GM19467 (cell line): ENCODE data around the gene CYTH3.
"Not testable (repeated sequence)": the region's sequence is repeated elsewhere in the genome, so short reads cannot be mapped to it uniquely, and the experiment has no call there.

Experiments
- ATAC-seq: cut with Tn5 transposase; IDR thresholded peaks from one replicate; pipeline ENCODE4 v1.9.1; 2021; ENCODE audit warnings: mild to moderate bottlenecking, moderate library complexity; ENCODE audit not compliant: unreplicated experiment

The CYTH3 gene

GRCh38 chr7:6283391-6284054 lies 11.1 kb upstream of the CYTH3 start:
- not testable (repeated sequence) for ATAC-seq

- no peak for ATAC-seq
Measured at GRCh38 chr7:6279937-6280336, 7.5 kb upstream of the CYTH3 start.

- no peak for ATAC-seq
Measured at GRCh38 chr7:6279341-6279740, 6.9 kb upstream of the CYTH3 start.

- no peak for ATAC-seq
Measured at GRCh38 chr7:6278749-6279310, 6.4 kb upstream of the CYTH3 start.

GRCh38 chr7:6277476-6277875 lies 5.1 kb upstream of the CYTH3 start:
- ATAC-seq = no peak

- ATAC-seq = no peak
Measured at GRCh38 chr7:6276911-6277408, 4.5 kb upstream of the CYTH3 start.

GRCh38 chr7:6274743-6275142 lies 2.3 kb upstream of the CYTH3 start:
- ATAC-seq = no peak

GRCh38 chr7:6273917-6274630 lies 1.6 kb upstream of the CYTH3 start:
- no peak for ATAC-seq

GRCh38 chr7:6273380-6273837 lies 985 bp upstream of the CYTH3 start:
- ATAC-seq = no peak

GRCh38 chr7:6271694-6272440 lies 557 bp downstream of the CYTH3 start:
- ATAC-seq = no peak

GRCh38 chr7:6271060-6271658 lies 1.3 kb downstream of the CYTH3 start:
- no peak for ATAC-seq

- ATAC-seq = no peak
Measured at GRCh38 chr7:6269527-6269926, 2.9 kb downstream of the CYTH3 start.

GRCh38 chr7:6268907-6269306 lies 3.5 kb downstream of the CYTH3 start:
- ATAC-seq = no peak

- ATAC-seq = no peak
Measured at GRCh38 chr7:6268023-6268900, 4.2 kb downstream of the CYTH3 start.

- no peak for ATAC-seq
Measured at GRCh38 chr7:6266699-6267098, 5.7 kb downstream of the CYTH3 start.

- no peak for ATAC-seq
Measured at GRCh38 chr7:6262221-6262620, 10.2 kb downstream of the CYTH3 start.

GRCh38 chr7:6261699-6262098 lies 10.7 kb downstream of the CYTH3 start:
- no peak for ATAC-seq

- no peak for ATAC-seq
Measured at GRCh38 chr7:6260291-6261187, 11.9 kb downstream of the CYTH3 start.

GRCh38 chr7:6259257-6259656 lies 13.2 kb downstream of the CYTH3 start:
- no peak for ATAC-seq
